HL-60 (cell line): ENCODE results near the gene FAM43A.

Experiments
- DNase-seq, 2 experiments: peaks; one replicate each; pipeline ENCODE4 v3.0.0-alpha.2; 2010 to 2020; ENCODE audit warnings: low read depth in 1 of 2, low spot score in 1 of 2
- H3K27ac ChIP-seq: fragments of 250-450 bp; sonication (Bioruptor Pico); replicated peaks from 2 replicates; pipeline ENCODE4 v1.5.1; 2020; ENCODE audit warnings: mild to moderate bottlenecking, moderate library complexity
- H3K27me3 ChIP-seq: fragments of 250-450 bp; sonication (Bioruptor Pico); 2 replicates; pipeline ENCODE4 v1.5.1; 2021; ENCODE audit warnings: mild to moderate bottlenecking, moderate library complexity; ENCODE audit not compliant: insufficient read depth, poor library complexity, severe bottlenecking
- H3K4me3 ChIP-seq: replicated peaks from 2 replicates; pipeline ENCODE4 v1.5.1; 2011; ENCODE audit warnings: mild to moderate bottlenecking, control low read depth, low read length; ENCODE audit not compliant: insufficient read depth
- GABPA ChIP-seq: IDR thresholded peaks from 2 replicates; pipeline ENCODE4 v1.6.1; 2012; ENCODE audit warnings: low read depth
- POLR2AphosphoS5 ChIP-seq: IDR thresholded peaks from 2 replicates; pipeline ENCODE4 v1.6.1; 2012; ENCODE audit warnings: low read depth
- SPI1 ChIP-seq: IDR thresholded peaks from 2 replicates; pipeline ENCODE4 v1.6.1; 2012; ENCODE audit warnings: low read depth, mild to moderate bottlenecking, borderline replicate concordance
- TF ChIP-seq, protein P1 (sequence below): IDR thresholded peaks from one replicate; pipeline ENCODE4 v1.5.1; 2011; ENCODE audit warnings: low read length, control low read depth, inconsistent platforms; ENCODE audit not compliant: insufficient read depth
- TF ChIP-seq, protein P2 (sequence below): IDR thresholded peaks from 2 replicates; pipeline ENCODE4 v1.6.1; 2012; ENCODE audit warnings: low read depth; ENCODE audit not compliant: insufficient replicate concordance

Gene FAM43A

DNA sequence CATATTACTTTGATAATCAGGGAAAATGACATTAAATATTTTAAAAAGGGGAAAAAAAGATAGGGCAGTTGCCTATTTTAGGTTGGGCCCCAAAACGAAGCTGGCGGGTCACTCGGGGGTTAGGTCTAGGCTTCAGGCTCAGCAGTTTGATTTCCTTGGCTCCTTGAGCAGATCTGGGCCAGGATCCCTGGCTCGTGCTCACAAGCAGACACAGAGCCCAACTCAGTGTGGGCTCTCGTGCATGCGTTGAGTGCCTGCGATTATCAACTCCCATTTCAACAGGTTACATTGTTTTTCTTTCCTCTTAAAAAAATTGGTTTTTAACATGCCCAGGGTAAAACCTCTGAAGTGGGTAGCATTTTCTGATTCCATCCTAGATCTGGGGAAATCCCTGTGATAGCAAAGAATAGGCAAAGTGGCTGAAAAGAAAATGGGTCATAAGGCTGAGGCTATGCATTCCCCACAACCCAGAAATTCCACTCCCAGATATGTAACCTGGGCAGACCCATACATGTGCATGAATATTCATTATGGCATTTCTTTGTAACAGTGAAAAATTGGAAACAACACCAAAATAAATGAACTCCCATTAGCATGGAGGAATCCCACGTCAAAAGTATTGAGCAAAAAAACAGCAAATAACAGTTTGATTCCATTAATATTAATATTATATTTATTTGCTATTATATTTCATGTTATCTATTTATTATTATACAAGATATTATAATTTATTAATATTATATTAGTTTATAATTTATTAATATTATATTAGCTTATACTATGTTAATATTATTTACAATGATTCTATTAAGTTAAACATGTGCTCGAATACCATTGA, 27.8 kb downstream of the FAM43A start:
- H3K27me3 ChIP-seq = no peaks in the 10 kb centered on the region
- no peak for DNase-seq
- no peak overlapping the region for H3K4me3 ChIP-seq
- TF ChIP-seq, protein P1, sequence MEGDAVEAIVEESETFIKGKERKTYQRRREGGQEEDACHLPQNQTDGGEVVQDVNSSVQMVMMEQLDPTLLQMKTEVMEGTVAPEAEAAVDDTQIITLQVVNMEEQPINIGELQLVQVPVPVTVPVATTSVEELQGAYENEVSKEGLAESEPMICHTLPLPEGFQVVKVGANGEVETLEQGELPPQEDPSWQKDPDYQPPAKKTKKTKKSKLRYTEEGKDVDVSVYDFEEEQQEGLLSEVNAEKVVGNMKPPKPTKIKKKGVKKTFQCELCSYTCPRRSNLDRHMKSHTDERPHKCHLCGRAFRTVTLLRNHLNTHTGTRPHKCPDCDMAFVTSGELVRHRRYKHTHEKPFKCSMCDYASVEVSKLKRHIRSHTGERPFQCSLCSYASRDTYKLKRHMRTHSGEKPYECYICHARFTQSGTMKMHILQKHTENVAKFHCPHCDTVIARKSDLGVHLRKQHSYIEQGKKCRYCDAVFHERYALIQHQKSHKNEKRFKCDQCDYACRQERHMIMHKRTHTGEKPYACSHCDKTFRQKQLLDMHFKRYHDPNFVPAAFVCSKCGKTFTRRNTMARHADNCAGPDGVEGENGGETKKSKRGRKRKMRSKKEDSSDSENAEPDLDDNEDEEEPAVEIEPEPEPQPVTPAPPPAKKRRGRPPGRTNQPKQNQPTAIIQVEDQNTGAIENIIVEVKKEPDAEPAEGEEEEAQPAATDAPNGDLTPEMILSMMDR = no peak
- TF ChIP-seq, protein P2, sequence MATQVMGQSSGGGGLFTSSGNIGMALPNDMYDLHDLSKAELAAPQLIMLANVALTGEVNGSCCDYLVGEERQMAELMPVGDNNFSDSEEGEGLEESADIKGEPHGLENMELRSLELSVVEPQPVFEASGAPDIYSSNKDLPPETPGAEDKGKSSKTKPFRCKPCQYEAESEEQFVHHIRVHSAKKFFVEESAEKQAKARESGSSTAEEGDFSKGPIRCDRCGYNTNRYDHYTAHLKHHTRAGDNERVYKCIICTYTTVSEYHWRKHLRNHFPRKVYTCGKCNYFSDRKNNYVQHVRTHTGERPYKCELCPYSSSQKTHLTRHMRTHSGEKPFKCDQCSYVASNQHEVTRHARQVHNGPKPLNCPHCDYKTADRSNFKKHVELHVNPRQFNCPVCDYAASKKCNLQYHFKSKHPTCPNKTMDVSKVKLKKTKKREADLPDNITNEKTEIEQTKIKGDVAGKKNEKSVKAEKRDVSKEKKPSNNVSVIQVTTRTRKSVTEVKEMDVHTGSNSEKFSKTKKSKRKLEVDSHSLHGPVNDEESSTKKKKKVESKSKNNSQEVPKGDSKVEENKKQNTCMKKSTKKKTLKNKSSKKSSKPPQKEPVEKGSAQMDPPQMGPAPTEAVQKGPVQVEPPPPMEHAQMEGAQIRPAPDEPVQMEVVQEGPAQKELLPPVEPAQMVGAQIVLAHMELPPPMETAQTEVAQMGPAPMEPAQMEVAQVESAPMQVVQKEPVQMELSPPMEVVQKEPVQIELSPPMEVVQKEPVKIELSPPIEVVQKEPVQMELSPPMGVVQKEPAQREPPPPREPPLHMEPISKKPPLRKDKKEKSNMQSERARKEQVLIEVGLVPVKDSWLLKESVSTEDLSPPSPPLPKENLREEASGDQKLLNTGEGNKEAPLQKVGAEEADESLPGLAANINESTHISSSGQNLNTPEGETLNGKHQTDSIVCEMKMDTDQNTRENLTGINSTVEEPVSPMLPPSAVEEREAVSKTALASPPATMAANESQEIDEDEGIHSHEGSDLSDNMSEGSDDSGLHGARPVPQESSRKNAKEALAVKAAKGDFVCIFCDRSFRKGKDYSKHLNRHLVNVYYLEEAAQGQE = no peak
- no peak for TF ChIP-seq SPI1
- TF ChIP-seq GABPA = no peak
- no peak for TF ChIP-seq POLR2AphosphoS5
- H3K27ac ChIP-seq = no peak overlapping the region

DNA sequence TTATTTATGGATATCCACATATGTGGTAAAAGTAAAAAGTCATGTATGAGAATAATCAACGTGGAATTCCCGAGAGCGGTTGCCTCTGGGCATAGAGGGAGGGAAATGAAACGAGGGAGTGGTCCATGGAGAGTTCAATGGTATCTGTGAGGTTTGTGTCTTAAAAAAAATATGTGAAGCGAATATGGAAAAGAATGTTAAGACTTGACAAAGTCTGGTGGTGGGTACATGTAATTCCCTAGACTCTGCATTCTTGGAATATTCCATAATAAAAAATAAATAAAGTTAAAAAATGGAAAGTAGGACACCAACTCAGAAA, 28.4 kb downstream of the FAM43A start:
- Histone ChIP-seq H3K4me3 (no peak overlapping the region), H3K27me3 (no peaks in the 10 kb centered on the region), H3K27ac (no peak overlapping the region)
- no peak for DNase-seq
- no peak for TF ChIP-seq POLR2AphosphoS5
- TF ChIP-seq, protein P1 = no peak
- TF ChIP-seq GABPA = no peak
- no peak for TF ChIP-seq SPI1
- TF ChIP-seq, protein P2 = no peak

DNA sequence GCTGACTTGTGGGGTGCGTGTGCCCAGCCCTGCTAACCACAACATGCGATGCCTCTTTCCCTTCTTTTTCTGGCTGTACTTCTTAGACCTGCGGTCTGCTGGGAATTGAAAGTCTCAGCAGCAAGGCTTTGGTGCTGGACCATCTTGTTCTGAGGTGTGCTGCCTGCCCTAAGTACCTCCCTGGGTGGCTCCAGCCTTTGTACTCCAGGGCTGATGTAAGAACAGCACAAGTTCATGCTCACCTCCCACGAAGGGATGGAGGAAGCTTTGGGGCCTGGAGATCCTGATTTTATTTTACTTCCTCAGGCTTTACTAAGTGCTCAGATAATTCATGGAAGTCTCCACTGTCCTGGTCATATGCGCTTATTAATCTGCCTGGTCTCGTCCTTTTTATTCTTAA, 28.9 kb downstream of the FAM43A start:
- TF ChIP-seq POLR2AphosphoS5 = no peak
- TF ChIP-seq GABPA = no peak
- no peak for TF ChIP-seq SPI1
- TF ChIP-seq, protein P2 = no peak
- TF ChIP-seq, protein P1 = no peak
- H3K27ac ChIP-seq = no peak overlapping the region
- no peak for DNase-seq
- H3K4me3 ChIP-seq = no peak overlapping the region
- no peaks in the 10 kb centered on the region for H3K27me3 ChIP-seq
